ENCODE data around the gene ELP4. TPM values are rescaled to one million over a fixed set of nuclear protein-coding genes. Genes with fewer than 3 reads are reported as not detected.

ELP4 gene, protein sequence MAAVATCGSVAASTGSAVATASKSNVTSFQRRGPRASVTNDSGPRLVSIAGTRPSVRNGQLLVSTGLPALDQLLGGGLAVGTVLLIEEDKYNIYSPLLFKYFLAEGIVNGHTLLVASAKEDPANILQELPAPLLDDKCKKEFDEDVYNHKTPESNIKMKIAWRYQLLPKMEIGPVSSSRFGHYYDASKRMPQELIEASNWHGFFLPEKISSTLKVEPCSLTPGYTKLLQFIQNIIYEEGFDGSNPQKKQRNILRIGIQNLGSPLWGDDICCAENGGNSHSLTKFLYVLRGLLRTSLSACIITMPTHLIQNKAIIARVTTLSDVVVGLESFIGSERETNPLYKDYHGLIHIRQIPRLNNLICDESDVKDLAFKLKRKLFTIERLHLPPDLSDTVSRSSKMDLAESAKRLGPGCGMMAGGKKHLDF
- total RNA-seq = 16.5 and 22.2 TPM in 2 replicates

DNA sequence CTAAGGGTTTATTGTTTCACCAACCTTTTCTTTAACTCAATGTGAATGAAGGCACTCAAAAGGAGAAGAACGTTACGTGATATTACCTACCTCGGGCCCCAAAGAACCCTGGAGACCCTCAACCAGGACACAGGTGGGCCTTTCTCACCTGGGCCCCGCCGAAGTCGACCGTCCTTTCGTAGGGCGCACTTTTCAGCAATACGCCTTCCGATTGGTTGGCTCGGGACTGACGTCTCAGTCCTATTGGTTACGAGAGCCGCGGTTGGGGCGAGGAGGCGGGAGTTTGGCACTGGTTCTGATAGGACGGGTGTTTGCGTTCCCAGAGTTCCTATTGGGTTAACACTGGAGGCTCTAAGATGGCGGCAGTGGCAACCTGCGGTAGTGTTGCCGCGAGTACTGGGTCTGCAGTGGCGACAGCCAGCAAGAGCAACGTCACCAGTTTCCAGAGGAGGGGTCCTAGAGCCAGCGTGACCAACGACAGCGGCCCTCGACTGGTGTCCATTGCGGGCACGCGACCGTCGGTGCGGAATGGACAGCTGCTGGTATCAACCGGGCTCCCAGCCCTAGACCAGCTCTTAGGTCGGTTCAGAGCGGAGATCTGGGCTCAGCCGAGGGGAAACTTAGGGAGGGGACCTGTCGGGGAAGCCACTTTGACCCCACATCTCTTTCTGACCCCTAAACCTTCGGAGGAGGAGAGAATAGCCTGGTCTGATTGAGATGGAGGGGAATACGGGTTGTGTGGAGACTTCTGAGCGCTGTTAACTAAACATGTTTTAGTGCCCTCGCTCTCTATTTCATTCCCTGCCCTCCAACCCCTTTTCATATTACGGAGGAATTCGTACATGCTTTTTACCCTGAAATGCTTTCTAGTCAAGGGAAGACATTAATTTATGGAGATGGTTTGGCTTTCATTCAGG lies at the start of gene ELP4, which contains the start of gene IMMP1L:
Gene ELP4 (plus strand): TSS at position 339 of the 917 bp plus-strand sequence. CDS start 18 bp downstream, at position 357.
Gene IMMP1L (minus strand): TSS at position 194 of the 917 bp plus-strand sequence. CDS start 46,346 bp downstream, outside the sequence.

DNA sequence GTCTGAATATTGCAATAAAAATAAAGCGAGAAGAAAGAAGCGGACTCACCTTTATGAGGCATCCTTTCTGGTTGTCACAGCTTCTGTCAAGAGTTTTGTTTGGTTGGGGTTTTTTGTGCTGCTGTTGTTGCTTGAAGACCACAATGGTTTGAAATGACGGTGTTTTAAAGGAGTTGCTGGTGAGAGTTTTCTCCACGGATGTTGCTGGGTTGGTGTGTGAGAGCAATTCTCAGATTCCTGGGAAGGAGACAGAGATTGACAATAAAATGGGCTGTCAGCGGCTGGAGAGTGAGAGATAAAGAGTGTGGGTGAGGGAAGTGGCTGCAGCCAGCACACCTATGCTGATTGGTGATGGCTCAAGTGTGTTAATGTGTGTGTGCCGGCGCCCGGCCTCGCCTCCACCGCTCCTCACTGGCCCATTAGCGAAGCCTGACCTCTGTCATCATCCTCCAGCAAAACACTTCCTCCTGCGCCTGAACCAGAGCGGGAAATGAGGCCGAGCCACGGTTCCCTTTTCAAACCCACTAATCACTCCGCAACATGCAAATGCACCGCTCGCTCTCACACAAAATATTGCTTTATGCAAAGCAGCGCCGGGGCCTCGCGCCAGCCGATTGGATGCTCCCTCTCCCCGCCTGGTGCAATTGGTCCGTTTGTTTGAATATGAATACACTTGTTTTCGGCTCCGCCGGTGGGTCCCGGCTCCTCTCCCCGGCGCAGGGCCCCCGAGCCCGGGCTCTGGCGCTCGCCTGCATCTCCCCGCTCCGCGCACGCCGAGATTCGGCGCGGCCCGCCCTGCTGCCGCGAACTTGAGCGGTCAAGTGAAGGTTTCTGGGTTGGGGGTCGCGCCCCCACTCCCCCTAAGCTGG lies 301.4 kb downstream of the ELP4 start, which contains the start of gene PAX6:
Gene PAX6 (minus strand): TSS at position 544 of the 869 bp plus-strand sequence. CDS start 4,911 bp downstream, outside the sequence.

Other genes starting within 250 kb of the ELP4 start
- 0.22 and 0.25 TPM in 2 replicates for gene DCDC1, start 140.0 kb upstream of the ELP4 start, total RNA-seq
- gene DNAJC24, start 139.9 kb upstream of the ELP4 start, total RNA-seq = 19.0 and 24.0 TPM in 2 replicates
- 10.6 and 12.1 TPM in 2 replicates for gene IMMP1L, start 145 bp upstream of the ELP4 start, total RNA-seq